Stimulated activated CD4-positive, alpha-beta T cell treated with anti-CD3 and anti-CD28 coated beads, TNF-alpha, amount 100 ng/mL, for 1 hour (primary cell): ENCODE data around the gene GH1.
"Not testable (repeated sequence)": the region's sequence is repeated elsewhere in the genome, so short reads cannot be mapped to it uniquely, and the experiment has no call there.

Source experiments
- DNase-seq, 3 donors: peaks; one replicate each; pipeline ENCODE4 v3.0.0-alpha.2; 2020; ENCODE audit warnings: low read depth in 3 of 3, low spot score in 1 of 3

Gene GH1

GRCh38 chr17:63898899-63899798, 19.5 kb downstream of the GH1 start:
- DNase-seq, result not testable (repeated sequence)

- not testable (repeated sequence) for DNase-seq
These were observed 21.9 kb downstream of the GH1 start, which contains the start of gene CSH1 for GRCh38 chr17:63896524-63897354. Gene CSH1, minus strand, starts transcription at chr17:63896574. Its CDS starts 63 bp downstream, at chr17:63896511.

- DNase-seq, result not testable (repeated sequence)
These were observed 23.8 kb downstream of the GH1 start for GRCh38 chr17:63894821-63895220.

GRCh38 chr17:63894021-63894420, 24.6 kb downstream of the GH1 start:
- DNase-seq, result not testable (repeated sequence)

GRCh38 chr17:63892316-63893037, 26.2 kb downstream of the GH1 start:
- not testable (repeated sequence) for DNase-seq

GRCh38 chr17:63889026-63889848, 29.4 kb downstream of the GH1 start:
- DNase-seq, result not testable (repeated sequence)

- DNase-seq, result not testable (repeated sequence)
These were observed 33.5 kb downstream of the GH1 start for GRCh38 chr17:63885119-63885518.

GRCh38 chr17:63882626-63883126, 36.0 kb downstream of the GH1 start:
- DNase-seq, result not testable (repeated sequence)

GRCh38 chr17:63881935-63882601, 36.6 kb downstream of the GH1 start, which contains the start of gene GH2:
Gene GH2, minus strand, starts transcription at chr17:63881944. Its CDS starts 143 bp downstream, at chr17:63881801.
- DNase-seq, result peak; percentile 5 to 45 (median 40)

- not testable (repeated sequence) for DNase-seq
These were observed 37.3 kb downstream of the GH1 start for GRCh38 chr17:63881337-63881736.

- no peak for DNase-seq
These were observed 37.9 kb downstream of the GH1 start for GRCh38 chr17:63880706-63881105.

GRCh38 chr17:63878413-63878812, 40.2 kb downstream of the GH1 start:
- not testable (repeated sequence) for DNase-seq

- not testable (repeated sequence) for DNase-seq
These were observed 43.9 kb downstream of the GH1 start for GRCh38 chr17:63874693-63875092.

- not testable (repeated sequence) for DNase-seq
These were observed 44.5 kb downstream of the GH1 start for GRCh38 chr17:63874061-63874626.

- not testable (repeated sequence) for DNase-seq
These were observed 45.1 kb downstream of the GH1 start, which contains the start of gene CSH2 for GRCh38 chr17:63873577-63873976. Gene CSH2, minus strand, starts transcription at chr17:63873677. Its CDS starts 63 bp downstream, at chr17:63873614.

GRCh38 chr17:63871646-63872365, 46.8 kb downstream of the GH1 start:
- not testable (repeated sequence) for DNase-seq

GRCh38 chr17:63870292-63870665, 48.4 kb downstream of the GH1 start:
- DNase-seq, result not testable (repeated sequence)
